Forelimb muscle (tissue), 1 donor: Measurements from ENCODE around the gene SEL1L3. TPM values are rescaled to one million over a fixed set of nuclear protein-coding genes. Genes with fewer than 3 reads are reported as not detected.

ENCODE experiments used
- DNase-seq: peaks from one replicate; pipeline ENCODE4 v3.0.0-alpha.2; 2013; ENCODE audit warnings: low read depth
- polyA plus RNA-seq: library from polyadenylated mRNA; unstranded; fragments of 120-200 nt; gene quantifications from one replicate; pipeline ENCODE4 v1.2.1, GENCODE V29; 2013; ENCODE audit not compliant: insufficient read length

The SEL1L3 gene
- polyA plus RNA-seq, 1 donor = 16.3 TPM

DNA sequence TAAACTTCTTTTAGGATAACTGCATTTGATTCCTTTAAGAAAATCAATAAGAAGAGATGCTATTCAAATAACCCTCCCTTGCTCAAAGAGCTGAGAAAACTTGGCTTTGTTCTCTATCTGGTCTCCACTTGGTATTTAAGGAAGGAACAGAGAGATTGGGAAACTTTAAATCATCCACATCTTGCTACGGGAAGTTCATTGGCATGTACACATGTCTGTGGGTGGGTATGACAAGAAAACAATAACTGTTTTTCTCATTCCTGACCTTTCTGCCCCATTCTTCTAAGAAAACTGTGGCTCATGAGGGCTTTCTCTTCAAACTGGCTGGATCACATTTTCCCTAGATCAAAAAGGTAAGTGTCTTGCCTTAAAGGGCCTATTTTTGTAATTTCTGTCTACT is 6.0 kb downstream of the SEL1L3 start:
- no peak for DNase-seq

DNA sequence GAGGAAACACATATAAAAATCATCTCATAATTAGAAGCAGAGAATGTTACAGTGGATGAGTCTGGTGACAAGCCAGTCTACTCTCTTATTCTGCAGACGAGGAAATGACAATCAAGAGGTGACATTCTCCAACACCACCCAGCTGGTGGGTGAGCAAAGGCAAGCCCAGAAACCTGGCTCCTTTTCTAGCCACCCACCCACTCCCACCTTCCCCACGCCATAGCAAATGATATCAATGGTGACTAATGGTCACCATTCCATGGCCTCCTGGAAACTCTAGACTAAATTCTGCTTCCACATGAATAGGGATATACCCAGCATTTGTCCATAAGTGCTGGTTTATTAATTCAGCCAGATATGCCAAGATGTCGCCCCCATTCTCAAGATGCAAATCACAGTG is 10.7 kb downstream of the SEL1L3 start:
- DNase-seq = no peak

GRCh38 chr4:25847329-25847728 is 15.5 kb downstream of the SEL1L3 start:
- no peak for DNase-seq

- DNase-seq = no peak
Measured at GRCh38 chr4:25845841-25846653, 16.7 kb downstream of the SEL1L3 start.

DNA sequence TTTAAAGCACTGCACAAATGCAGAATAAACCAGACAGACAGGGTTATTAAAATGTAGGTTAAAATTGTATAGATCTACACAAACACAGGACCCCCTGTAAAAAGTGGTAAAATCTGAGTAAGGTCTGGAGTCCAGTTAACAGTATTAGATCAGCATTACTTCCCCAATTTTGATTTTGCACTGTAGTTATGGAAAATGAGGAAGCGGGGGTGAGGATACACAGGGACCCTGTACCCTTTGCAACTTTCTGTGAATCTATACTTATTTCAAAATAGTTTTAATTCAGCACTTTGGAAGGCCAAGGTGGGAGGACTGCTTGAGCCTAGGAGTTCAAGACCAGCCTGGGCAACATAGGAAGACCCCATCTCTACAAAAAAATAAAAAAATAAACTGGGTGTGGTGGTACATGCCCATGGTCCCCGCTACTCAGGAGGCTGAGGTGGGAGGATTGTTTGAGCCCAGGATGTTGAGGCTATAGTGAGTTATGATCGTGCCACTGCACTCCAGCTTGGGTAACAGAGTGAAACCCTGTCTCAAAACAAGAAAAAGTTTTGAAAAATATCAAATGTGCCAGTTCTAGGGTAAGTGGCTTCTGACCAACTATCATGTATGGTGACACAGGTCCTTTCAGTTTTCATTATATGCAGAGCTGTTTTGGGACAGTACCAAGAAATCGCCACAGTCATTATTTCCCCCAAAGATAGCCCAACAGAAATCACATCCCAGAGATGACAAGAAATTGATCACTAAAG is 17.7 kb downstream of the SEL1L3 start:
- no peak for DNase-seq

DNA sequence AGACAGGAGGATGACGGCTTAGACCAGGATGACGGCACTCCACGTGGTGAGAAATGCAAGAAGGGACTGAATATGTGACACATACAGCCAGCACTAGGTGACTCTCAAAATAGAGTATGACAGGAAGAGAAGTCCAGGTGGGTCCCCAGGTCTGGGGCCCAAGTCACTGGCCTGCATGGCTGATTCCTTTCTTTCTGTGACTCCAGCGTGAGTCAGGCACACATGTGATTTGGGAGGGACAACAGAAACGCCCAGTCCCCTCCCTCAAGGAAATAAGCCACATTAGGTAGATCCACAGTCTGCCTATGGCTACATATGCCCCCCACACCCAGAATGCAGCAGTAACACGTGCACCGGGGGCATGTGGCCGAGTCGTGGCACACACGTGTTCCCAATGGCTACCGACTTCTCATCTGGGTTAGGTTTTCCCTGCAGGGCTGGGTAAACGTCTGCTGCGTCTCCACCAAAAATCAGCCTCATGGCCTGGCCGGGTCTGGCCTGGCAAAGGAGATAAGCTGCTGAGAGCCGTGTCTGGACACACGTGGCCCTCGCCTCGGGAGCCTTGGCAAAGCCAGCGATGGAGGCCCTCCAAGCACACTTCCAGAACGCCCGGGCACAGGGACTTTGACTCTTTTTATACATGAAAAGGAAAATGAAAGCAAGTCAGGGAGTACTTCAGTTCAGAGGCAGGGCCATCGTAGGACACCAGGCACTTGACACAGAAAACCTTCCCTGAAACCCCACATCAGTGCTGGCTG is 19.3 kb downstream of the SEL1L3 start:
- DNase-seq = no peak

DNA sequence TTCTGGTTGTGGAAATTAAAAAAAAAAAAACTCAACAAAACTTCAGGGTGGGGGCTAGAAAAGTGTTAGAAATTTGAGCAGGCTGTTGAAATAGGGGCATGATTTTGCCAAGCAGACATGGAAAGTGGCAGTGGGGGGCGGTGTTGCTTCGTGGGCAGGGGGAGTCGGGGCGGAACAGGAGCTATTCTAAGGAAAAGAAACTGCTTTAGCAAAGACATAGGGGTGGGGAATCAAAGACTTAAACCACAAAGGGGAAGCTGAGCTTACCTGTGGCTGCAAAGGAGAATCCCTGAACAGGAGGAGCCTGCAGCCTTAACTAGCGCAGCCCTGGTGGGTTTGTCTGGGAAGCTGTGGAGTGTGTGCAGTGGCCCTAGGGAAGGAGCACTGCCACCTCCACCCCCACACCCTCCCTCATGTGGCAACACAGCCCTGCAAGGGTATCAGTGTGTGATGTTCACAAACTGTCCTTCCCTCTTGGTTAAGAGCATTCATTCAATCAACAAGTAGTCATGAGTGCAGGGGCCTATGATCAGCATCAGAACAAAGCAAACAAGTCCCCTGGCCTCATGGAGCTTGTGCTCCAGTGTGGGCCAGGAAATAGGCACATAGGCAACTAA is 20.5 kb downstream of the SEL1L3 start:
- DNase-seq = no peak

GRCh38 chr4:25839687-25840086 is 23.1 kb downstream of the SEL1L3 start:
- no peak for DNase-seq

DNA sequence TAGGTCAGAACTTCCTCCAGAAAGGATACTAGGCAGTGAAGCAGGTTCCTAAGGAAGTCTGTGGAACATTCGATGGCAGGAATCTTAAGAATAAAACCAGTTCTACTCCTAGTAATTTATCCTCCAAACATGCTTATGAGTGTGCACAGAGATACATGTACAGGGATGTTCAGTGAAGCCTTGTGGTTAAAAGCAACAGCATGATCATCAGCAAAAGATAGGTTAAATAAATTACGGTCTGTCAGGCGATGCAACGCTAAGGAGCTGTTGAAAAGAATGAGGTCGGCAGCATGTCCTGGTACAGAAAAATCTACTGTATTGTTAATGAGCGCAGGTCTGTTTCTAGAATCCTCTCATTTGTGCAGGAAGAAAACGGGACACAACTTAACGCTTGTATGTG is 23.6 kb downstream of the SEL1L3 start:
- DNase-seq = no peak

DNA sequence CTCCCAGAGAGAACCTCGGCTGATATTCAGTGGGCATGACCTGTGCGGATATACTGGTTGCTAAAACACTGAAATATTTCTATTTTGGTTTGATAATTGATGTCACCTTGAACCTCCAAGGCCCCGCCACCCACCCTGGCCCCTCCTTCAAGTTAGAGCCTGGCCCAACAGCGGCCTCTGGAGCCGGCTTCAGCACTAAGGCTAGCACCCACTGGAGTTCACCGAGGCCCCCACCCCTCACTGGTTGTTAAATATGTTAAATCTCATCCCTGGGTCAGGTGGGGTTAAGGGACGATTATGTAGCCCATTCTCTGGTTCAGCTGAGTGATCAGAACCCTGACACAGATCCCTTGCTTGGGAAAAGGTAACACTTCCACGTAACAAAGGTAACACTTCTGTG is 24.3 kb downstream of the SEL1L3 start:
- no peak for DNase-seq

GRCh38 chr4:25837107-25837506 is 25.7 kb downstream of the SEL1L3 start:
- DNase-seq = no peak

DNA sequence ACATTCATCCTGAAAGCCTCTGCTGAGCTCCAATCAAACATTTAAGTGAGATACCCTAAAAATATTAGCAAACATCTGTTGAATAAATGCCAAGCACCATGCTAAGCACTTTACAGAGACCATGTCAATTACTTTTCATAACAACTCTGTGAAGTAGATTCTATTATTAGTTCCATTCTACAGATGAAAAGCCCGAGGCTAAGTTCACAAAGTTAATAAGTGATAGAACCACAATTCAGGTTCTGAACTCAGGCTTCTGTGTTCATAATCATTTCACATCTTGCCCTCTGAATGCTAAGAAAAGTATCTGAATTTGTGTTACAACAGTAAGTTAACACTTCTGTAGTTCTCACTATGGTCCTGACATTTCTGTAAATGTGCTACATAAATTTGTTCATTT is 27.4 kb downstream of the SEL1L3 start:
- no peak for DNase-seq

GRCh38 chr4:25834411-25835107 is 28.2 kb downstream of the SEL1L3 start:
- DNase-seq = no peak

DNA sequence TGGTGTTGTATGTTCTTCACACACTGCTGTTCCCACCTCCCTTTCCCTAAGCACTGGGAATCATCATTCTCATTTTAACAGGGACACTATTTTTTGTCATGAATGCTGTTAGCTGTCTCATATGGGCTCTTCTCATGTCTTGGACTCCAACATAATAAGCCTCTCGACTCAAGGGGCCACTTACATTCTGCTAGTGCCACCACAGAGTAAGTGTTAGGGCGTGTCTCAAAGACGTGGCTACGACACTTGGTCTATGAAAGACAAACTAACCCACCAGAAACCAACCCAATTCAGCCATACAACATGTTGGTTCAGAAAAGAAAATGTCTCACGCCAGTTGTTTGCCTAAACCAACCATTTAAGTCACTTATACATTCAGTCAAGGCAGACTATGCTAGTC is 32.2 kb downstream of the SEL1L3 start:
- DNase-seq = no peak

GRCh38 chr4:25827897-25828296 is 34.9 kb downstream of the SEL1L3 start:
- no peak for DNase-seq

DNA sequence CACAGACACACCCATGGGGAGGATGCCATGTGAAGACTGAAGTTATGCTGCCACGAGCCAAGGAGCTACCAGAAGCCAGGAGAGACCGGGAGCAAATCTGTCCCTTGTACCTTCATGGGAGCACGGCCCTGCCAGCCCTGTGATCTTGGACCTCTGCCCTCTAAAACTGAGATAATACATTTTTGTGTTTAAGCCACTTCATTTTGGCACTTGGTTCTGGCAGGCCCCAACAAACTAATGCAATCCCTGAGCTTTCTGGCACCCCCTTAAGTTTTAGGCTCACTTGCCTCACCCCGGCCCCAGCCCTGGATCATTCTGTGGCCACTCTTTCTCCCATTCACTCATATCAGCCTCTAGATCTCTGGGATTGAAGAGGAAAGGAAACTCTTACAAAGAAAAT is 35.4 kb downstream of the SEL1L3 start:
- DNase-seq = no peak

GRCh38 chr4:25826074-25826752 is 36.6 kb downstream of the SEL1L3 start:
- no peak for DNase-seq

DNA sequence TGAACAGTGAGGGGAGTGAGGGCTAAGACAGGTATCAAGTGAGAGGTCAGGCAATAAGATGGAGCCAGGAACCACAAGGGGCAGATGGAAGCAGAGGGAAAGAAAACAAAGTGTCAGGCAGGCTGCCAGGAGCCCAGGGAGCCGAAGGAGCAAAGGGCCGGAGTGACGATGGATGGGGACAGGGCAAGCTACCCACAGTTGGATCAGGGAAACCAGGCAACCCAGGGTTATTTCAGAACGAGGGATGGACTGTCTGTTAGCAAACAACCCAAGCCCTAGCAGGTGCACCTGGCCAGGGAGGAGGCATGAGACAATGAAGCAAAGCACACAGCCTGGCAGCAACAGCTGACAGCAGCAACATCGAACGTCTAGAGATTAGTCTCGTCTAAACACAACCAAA is 39.2 kb downstream of the SEL1L3 start:
- no peak for DNase-seq

DNA sequence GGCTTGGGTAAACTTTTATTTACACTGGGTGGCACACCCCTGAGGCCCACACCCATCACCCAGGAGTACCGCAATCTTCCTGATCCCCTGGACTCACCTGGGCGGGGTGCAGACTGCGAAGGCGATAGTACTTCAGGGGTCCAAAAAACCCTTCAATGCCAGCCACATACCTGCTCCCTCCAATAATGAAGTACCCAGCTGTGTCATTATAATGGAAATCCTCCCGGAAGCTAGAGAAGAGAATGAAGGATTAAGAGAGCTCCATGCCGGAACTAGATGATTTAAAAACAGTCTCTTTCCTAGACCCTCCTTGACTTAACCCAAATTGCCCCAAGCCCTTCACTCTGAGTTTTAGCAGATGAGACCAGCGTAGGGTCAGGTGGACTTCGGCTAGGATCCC is 40.9 kb downstream of the SEL1L3 start:
- DNase-seq = no peak

DNA sequence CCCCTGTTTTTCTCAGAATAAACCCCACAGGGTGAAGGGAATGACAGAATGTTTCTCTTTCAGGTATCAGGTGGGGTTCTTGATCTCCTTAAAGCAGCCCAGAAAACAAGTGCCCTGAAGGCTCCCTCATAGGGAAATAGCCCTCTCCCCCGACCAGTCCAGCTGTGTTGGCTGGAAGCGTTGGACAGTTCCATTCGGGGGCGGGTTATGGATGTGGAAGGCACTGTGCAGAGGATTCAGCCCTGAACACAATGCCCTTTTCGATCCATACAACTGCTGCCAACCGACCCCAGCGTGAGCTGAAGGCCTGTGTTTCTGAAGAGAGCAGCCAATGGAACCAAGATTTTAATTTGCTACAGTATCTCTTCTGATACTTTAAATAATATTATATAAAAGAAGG is 41.5 kb downstream of the SEL1L3 start:
- DNase-seq = no peak

- DNase-seq = no peak
Measured at GRCh38 chr4:25818876-25819275, 43.9 kb downstream of the SEL1L3 start.
